Islet precursor cell (in vitro differentiated cells): ENCODE results near the gene LSM2.
"Not testable (repeated sequence)": the region's sequence is repeated elsewhere in the genome, so short reads cannot be mapped to it uniquely, and the experiment has no call there.

Experiments
- DNase-seq: peaks from one replicate; pipeline ENCODE4 v3.0.0-alpha.2; 2018

The LSM2 gene

GRCh38 chr6:31796993-31797385, 9.8 kb downstream of the LSM2 start:
- DNase-seq: no peak

- peak; percentile 97 for DNase-seq
These were observed 11.0 kb downstream of the LSM2 start, which contains the start of gene VARS1 for GRCh38 chr6:31795616-31796298. VARS1 (minus strand) TSS chr6:31795752; CDS start chr6:31795217, 535 bp downstream.

- no peak for DNase-seq
These were observed 11.7 kb downstream of the LSM2 start for GRCh38 chr6:31794866-31795615.

GRCh38 chr6:31794294-31794865, 12.4 kb downstream of the LSM2 start:
- peak; percentile 57 for DNase-seq

- DNase-seq: not testable (repeated sequence)
These were observed 12.9 kb downstream of the LSM2 start for GRCh38 chr6:31793927-31794245.

- DNase-seq: peak; percentile 83
These were observed 14.0 kb downstream of the LSM2 start for GRCh38 chr6:31792761-31793171.

- no peak for DNase-seq
These were observed 14.7 kb downstream of the LSM2 start for GRCh38 chr6:31792090-31792374.

GRCh38 chr6:31791324-31792089, 15.3 kb downstream of the LSM2 start:
- DNase-seq: peak; percentile 82

GRCh38 chr6:31785475-31785874, 21.3 kb downstream of the LSM2 start:
- no peak for DNase-seq

- no peak for DNase-seq
These were observed 22.5 kb downstream of the LSM2 start for GRCh38 chr6:31784098-31784925.

- peak; percentile 47 for DNase-seq
These were observed 24.5 kb downstream of the LSM2 start for GRCh38 chr6:31782126-31782855.

GRCh38 chr6:31781244-31782125, 25.3 kb downstream of the LSM2 start:
- no peak for DNase-seq

GRCh38 chr6:31780507-31781243, 26.1 kb downstream of the LSM2 start:
- DNase-seq: no peak

- DNase-seq: no peak
These were observed 26.9 kb downstream of the LSM2 start for GRCh38 chr6:31779908-31780307.

- DNase-seq: no peak
These were observed 27.5 kb downstream of the LSM2 start for GRCh38 chr6:31778999-31779885.

GRCh38 chr6:31778193-31778592, 28.6 kb downstream of the LSM2 start:
- DNase-seq: no peak

- DNase-seq: no peak
These were observed 29.1 kb downstream of the LSM2 start for GRCh38 chr6:31777667-31778050.

GRCh38 chr6:31776989-31777666, 29.6 kb downstream of the LSM2 start, which contains the start of gene VWA7:
VWA7 (minus strand) TSS chr6:31777328; CDS start chr6:31776779, 549 bp downstream.
- no peak for DNase-seq
